Neural crest cell (in vitro differentiated cells): Measurements from ENCODE around the gene CREB5. TPM values are rescaled to one million over a fixed set of nuclear protein-coding genes. Genes with fewer than 3 reads are reported as not detected.

Experiments
- DNase-seq: peaks from one replicate; pipeline ENCODE4 v3.0.0; 2021; ENCODE audit warnings: low read depth, mixed read lengths, low spot score
- H3K27ac Mint-ChIP-seq: one replicate; pipeline ENCODE4 v1.8.0; 2021; ENCODE audit warnings: mild to moderate bottlenecking, mixed read lengths; ENCODE audit not compliant: unreplicated experiment
- H3K27me3 Mint-ChIP-seq: 2 replicates; pipeline ENCODE4 v1.8.0; 2021; ENCODE audit warnings: low read depth, mild to moderate bottlenecking, mixed read lengths
- H3K36me3 Mint-ChIP-seq: 2 replicates; pipeline ENCODE4 v1.8.0; 2021; ENCODE audit warnings: low read depth, mild to moderate bottlenecking, mixed read lengths
- H3K4me1 Mint-ChIP-seq: 2 replicates; pipeline ENCODE4 v1.8.0; 2021; ENCODE audit warnings: mixed read lengths
- H3K4me3 Mint-ChIP-seq: one replicate; pipeline ENCODE4 v1.8.0; 2021; ENCODE audit warnings: mild to moderate bottlenecking, mixed read lengths
- H3K9me3 Mint-ChIP-seq: 2 replicates; pipeline ENCODE4 v1.8.0; 2021; ENCODE audit warnings: mixed read lengths
- CTCF ChIP-seq: fragments of 200-600 bp; sonication (generic); conservative IDR thresholded peaks from 2 replicates; pipeline ENCODE4 v1.5.0; 2021; ENCODE audit warnings: antibody characterized with exemption, mild to moderate bottlenecking
- total RNA-seq: library from RNA; stranded (reverse); gene quantifications from 2 replicates; pipeline ENCODE4 v1.2.1, GENCODE V29; 2021

CREB5 gene
- total RNA-seq, 1 donor from 2014 or later, result 8.3 TPM

GRCh38 chr7:28661826-28662595, 249.7 kb downstream of the CREB5 start:
- peaks cover 4% of the 10 kb centered on the region for H3K4me1 Mint-ChIP-seq
- no peak for TF ChIP-seq CTCF
- H3K36me3 Mint-ChIP-seq, result peaks cover 9% of the 10 kb centered on the region
- H3K27me3 Mint-ChIP-seq, result no peaks in the 10 kb centered on the region
- H3K4me3 Mint-ChIP-seq, result no peak overlapping the region
- no peak for DNase-seq
- peak overlapping the region; percentile 15 for H3K27ac Mint-ChIP-seq
- peaks cover 6% of the 10 kb centered on the region for H3K9me3 Mint-ChIP-seq

- no peak overlapping the region for H3K4me3 Mint-ChIP-seq
- no peak for TF ChIP-seq CTCF
- H3K27ac Mint-ChIP-seq, result peak overlapping the region; percentile 17
- peaks cover under 1% of the 10 kb centered on the region for H3K9me3 Mint-ChIP-seq
- H3K36me3 Mint-ChIP-seq, result peaks cover 2% of the 10 kb centered on the region
- H3K27me3 Mint-ChIP-seq, result no peaks in the 10 kb centered on the region
- H3K4me1 Mint-ChIP-seq, result peaks cover 3% of the 10 kb centered on the region
- DNase-seq, result no peak
Observed at GRCh38 chr7:28666154-28666553, 253.8 kb downstream of the CREB5 start.

- H3K9me3 Mint-ChIP-seq, result no peaks in the 10 kb centered on the region
- no peaks in the 10 kb centered on the region for H3K27me3 Mint-ChIP-seq
- H3K27ac Mint-ChIP-seq, result no peak overlapping the region
- H3K4me3 Mint-ChIP-seq, result no peak overlapping the region
- DNase-seq, result no peak
- peaks cover 14% of the 10 kb centered on the region for H3K4me1 Mint-ChIP-seq
- H3K36me3 Mint-ChIP-seq, result no peaks in the 10 kb centered on the region
- no peak for TF ChIP-seq CTCF
Observed at GRCh38 chr7:28668085-28668484, 255.8 kb downstream of the CREB5 start.

- Mint-ChIP-seq H3K27ac (no peak overlapping the region), H3K36me3 (no peaks in the 10 kb centered on the region)
- no peak for TF ChIP-seq CTCF
Observed at GRCh38 chr7:28669330-28669729, 257.0 kb downstream of the CREB5 start.

GRCh38 chr7:28671526-28671925, 259.2 kb downstream of the CREB5 start:
- Mint-ChIP-seq H3K9me3 (peaks cover 3% of the 10 kb centered on the region), H3K4me1 (peaks cover 33% of the 10 kb centered on the region), H3K36me3 (no peaks in the 10 kb centered on the region), H3K27me3 (no peaks in the 10 kb centered on the region), H3K4me3 (no peak overlapping the region), H3K27ac (no peak overlapping the region)
- DNase-seq, result no peak
- TF ChIP-seq CTCF, result no peak

More at GRCh38 chr7:28669330-28669729, 257.0 kb downstream of the CREB5 start:
- Mint-ChIP-seq H3K4me3 (no peak overlapping the region), H3K27me3 (no peaks in the 10 kb centered on the region), H3K4me1 (peaks cover 14% of the 10 kb centered on the region), H3K9me3 (no peaks in the 10 kb centered on the region)
- DNase-seq, result no peak
